ENCODE measurements around the gene FGA.

FGA gene

DNA sequence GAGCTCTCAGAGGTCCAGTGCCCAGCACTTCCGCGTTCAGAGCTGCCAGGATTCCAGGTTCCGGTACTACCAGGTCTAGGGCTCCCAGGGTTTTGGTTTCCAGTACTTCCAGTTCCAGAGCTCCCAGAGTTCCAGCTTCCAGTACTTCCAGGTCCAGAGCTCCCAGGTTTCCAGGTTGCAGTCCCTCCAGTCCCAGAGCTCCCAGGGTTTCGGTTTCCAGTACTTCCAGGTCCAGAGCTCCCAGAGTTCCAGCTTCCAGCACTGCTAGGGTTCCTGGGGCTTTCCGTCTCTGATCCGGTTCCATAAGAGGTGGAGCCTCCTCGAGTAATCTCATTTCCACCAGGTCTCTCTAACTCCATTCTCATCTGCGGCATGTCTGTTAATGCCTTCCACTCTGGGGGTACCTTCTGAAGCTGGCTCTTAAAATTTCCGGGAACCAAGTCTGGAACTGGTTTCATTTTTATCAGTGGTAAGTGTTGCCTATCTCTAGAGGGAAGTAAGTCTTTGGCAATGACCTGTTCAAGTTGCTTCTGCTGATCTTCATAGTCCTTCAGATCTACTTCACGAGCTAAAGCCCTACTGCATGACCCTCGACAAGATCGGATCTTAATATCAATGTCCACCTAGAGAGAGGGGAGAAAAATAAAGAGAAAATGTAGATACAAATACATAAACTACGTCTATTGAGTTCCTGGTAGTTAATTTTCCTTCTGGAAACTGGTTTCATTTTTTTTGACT lies 4.1 kb downstream of the FGA start:
- Histone ChIP-seq H3K9me3 (ENCODE audit: control insufficient read depth, insufficient read depth, low read length) (no peaks in the 10 kb centered on the region), H3K9ac (ENCODE audit: low read depth, low read length) (no peak overlapping the region), H3K27me3 (ENCODE audit: control insufficient read depth, insufficient read depth, low read length) (no peaks in the 10 kb centered on the region), H3K4me3 (ENCODE audit: low read depth, low read length) (no peak overlapping the region), H3K4me1 (ENCODE audit: control insufficient read depth, insufficient read depth, low read length) (no peaks in the 10 kb centered on the region), H3K36me3 (ENCODE audit: control insufficient read depth, insufficient read depth, low read length) (no peaks in the 10 kb centered on the region)

DNA sequence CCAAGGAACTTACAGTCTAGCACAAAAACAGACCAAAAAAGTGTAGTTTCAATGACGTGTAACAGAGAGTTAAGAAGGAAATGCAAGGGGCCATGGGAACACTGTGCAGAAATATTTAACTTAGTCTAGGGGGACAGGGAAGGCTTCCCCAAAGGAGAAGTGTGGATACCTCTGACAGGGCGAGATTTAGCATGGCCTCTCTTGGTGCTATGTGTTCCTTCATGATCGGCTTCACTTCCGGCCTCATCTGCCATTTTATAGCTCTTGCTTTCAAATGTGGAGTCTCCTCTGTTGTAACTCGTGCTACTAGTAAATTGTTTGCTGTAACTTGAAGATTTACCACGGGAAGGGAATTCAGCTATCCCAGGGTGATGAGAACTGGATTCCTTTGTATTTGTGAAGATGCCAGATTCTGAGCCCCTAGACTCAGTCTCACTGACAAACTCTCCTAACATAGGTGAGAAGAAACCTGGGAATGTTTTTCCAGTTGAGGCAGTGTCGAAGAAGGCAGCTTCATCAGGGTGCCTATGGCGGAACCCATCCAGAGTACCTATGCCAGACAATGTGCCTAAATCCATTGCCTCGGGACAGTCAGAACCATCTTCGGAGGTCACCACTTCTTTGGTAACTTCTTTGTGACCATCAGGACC lies 5.0 kb downstream of the FGA start:
- Histone ChIP-seq H3K4me3 (ENCODE audit: low read depth, low read length) (no peak overlapping the region), H3K27me3 (ENCODE audit: control insufficient read depth, insufficient read depth, low read length) (no peaks in the 10 kb centered on the region), H3K36me3 (ENCODE audit: control insufficient read depth, insufficient read depth, low read length) (no peaks in the 10 kb centered on the region), H3K9ac (ENCODE audit: low read depth, low read length) (no peak overlapping the region), H3K9me3 (ENCODE audit: control insufficient read depth, insufficient read depth, low read length) (no peaks in the 10 kb centered on the region), H3K4me1 (ENCODE audit: control insufficient read depth, insufficient read depth, low read length) (no peaks in the 10 kb centered on the region)

DNA sequence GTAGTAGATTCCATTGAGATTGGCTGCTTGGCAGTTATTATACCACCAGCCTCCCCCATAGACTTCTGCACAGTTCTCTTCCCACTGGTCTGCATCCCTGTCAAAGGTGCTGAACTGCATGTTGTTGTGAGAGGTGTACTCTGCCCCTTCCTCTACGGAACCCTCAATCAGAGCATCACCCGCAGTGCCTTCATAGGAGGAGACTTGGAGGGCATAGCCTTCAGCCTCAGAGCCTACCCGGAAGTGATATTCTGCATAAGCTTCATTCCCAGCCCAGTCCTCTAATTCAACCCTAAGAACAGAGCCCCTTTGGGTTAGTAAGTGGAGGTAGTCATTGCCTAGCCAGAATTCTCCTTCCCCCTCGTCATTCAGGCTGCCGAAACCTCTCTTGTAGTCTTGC lies 6.3 kb downstream of the FGA start:
- no peak overlapping the region for H3K4me3 ChIP-seq (ENCODE audit: low read depth, low read length)
- no peaks in the 10 kb centered on the region for H3K36me3 ChIP-seq (ENCODE audit: control insufficient read depth, insufficient read depth, low read length)
- no peak overlapping the region for H3K9ac ChIP-seq (ENCODE audit: low read depth, low read length)
- no peaks in the 10 kb centered on the region for H3K9me3 ChIP-seq (ENCODE audit: control insufficient read depth, insufficient read depth, low read length)
- no peaks in the 10 kb centered on the region for H3K27me3 ChIP-seq (ENCODE audit: control insufficient read depth, insufficient read depth, low read length)
- no peaks in the 10 kb centered on the region for H3K4me1 ChIP-seq (ENCODE audit: control insufficient read depth, insufficient read depth, low read length)

DNA sequence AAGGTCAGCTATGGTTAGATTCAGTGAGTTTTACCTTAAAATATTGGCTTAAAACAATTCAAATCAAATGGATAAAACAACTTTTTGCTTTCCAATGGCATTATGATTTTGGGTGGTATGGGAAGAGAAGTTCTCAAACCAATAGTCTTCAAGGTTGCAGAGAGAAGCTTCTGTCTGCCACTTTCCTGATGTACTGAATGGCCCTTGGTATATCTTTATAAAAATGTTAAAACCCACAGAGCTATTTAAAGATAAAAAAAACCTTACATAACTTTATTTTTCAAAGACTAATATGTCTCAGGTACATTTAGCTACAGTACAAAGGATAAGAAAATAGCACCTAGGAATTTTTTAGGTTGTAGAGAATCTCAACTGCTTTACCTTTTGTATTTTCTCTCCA lies 6.9 kb downstream of the FGA start:
- no peak overlapping the region for H3K9ac ChIP-seq (ENCODE audit: low read depth, low read length)
- no peaks in the 10 kb centered on the region for H3K9me3 ChIP-seq (ENCODE audit: control insufficient read depth, insufficient read depth, low read length)
- no peak overlapping the region for H3K4me3 ChIP-seq (ENCODE audit: low read depth, low read length)
- no peaks in the 10 kb centered on the region for H3K4me1 ChIP-seq (ENCODE audit: control insufficient read depth, insufficient read depth, low read length)
- no peaks in the 10 kb centered on the region for H3K36me3 ChIP-seq (ENCODE audit: control insufficient read depth, insufficient read depth, low read length)
- H3K27me3 ChIP-seq (ENCODE audit: control insufficient read depth, insufficient read depth, low read length): no peaks in the 10 kb centered on the region

DNA sequence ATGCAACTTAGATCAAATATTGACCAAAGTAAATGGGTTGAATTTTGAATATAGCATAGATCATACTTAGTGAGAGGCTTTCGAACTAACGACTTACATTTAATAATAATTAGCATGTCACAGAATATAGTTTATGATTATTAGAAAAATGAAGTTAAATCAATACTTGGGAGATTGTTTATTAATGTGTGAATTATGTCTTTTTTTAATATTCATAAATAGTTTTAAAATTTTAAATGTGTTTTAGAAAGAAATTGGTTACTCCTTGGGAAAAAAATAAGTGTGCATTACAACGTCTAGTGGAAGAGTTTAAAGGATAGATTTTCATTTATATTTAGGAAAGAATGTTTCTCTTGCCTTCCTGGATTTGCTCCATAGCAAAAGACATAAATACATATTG lies 7.3 kb downstream of the FGA start:
- no peak overlapping the region for H3K9ac ChIP-seq (ENCODE audit: low read depth, low read length)
- H3K9me3 ChIP-seq (ENCODE audit: control insufficient read depth, insufficient read depth, low read length): no peaks in the 10 kb centered on the region
- H3K4me3 ChIP-seq (ENCODE audit: low read depth, low read length): no peak overlapping the region
- H3K36me3 ChIP-seq (ENCODE audit: control insufficient read depth, insufficient read depth, low read length): no peaks in the 10 kb centered on the region
- H3K4me1 ChIP-seq (ENCODE audit: control insufficient read depth, insufficient read depth, low read length): no peaks in the 10 kb centered on the region
- no peaks in the 10 kb centered on the region for H3K27me3 ChIP-seq (ENCODE audit: control insufficient read depth, insufficient read depth, low read length)

DNA sequence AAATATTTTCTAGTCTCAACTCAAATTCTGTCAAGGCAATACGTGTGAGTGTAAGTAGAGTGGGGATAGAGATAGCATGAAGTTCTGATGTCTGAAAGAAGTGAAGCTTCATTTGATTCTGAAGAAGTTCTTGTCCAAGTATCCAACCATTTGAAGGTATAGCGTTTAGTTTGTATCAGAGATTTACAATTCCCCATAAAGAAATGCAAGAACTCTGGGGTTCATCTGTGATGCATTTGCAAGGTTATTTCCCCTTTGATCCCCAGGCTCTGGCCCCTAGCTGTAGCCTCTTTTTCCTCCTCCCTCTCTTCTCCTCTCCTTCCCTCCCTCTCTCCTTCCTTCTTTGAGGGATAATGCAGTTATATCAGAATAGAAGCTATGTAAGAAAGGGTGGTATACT lies 7.8 kb downstream of the FGA start:
- Histone ChIP-seq H3K9me3 (ENCODE audit: control insufficient read depth, insufficient read depth, low read length) (no peaks in the 10 kb centered on the region), H3K27me3 (ENCODE audit: control insufficient read depth, insufficient read depth, low read length) (no peaks in the 10 kb centered on the region), H3K36me3 (ENCODE audit: control insufficient read depth, insufficient read depth, low read length) (no peaks in the 10 kb centered on the region), H3K4me3 (ENCODE audit: low read depth, low read length) (no peak overlapping the region), H3K9ac (ENCODE audit: low read depth, low read length) (no peak overlapping the region), H3K4me1 (ENCODE audit: control insufficient read depth, insufficient read depth, low read length) (no peaks in the 10 kb centered on the region)

DNA sequence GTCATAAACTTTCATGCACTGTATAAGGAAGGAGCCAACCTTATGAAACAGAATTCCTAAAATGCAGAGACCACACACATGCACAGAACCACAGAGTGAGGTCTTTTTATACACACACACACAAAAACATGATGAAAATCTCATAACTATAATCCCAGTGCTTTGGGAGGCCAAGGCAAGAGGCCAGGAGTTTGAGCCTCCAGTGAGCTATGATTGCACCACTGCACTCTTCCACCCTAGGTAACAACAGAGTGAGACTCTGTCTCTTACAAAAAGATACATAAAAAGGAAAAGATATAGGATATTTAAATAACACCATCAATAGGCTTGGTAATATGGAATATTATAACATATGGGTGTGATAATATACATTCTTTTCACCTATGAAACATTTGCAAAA lies 10.6 kb downstream of the FGA start:
- no peaks in the 10 kb centered on the region for H3K27me3 ChIP-seq (ENCODE audit: control insufficient read depth, insufficient read depth, low read length)
- no peak overlapping the region for H3K9ac ChIP-seq (ENCODE audit: low read depth, low read length)
- H3K4me3 ChIP-seq (ENCODE audit: low read depth, low read length): no peak overlapping the region
- no peaks in the 10 kb centered on the region for H3K9me3 ChIP-seq (ENCODE audit: control insufficient read depth, insufficient read depth, low read length)
- H3K36me3 ChIP-seq (ENCODE audit: control insufficient read depth, insufficient read depth, low read length): no peaks in the 10 kb centered on the region
- H3K4me1 ChIP-seq (ENCODE audit: control insufficient read depth, insufficient read depth, low read length): no peaks in the 10 kb centered on the region

DNA sequence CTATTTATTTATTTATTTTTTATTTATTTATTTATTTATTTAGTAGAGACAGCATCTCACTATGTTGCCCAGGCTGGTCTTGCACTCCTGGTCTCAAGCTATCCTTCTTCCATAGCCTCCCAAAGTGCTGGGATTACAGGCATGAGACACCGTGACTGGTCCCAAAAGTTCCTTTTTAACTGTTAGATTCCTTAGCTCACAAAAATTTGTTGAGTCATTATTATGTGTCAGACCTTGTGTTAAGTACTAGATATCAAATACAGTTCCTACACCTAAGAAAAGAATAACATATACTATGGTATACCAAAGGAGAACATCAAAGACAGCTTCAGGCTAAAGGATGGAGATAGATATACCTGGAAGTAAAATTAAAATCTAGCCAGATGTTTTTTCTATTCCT lies 11.6 kb downstream of the FGA start:
- Histone ChIP-seq H3K36me3 (ENCODE audit: control insufficient read depth, insufficient read depth, low read length) (no peaks in the 10 kb centered on the region), H3K9me3 (ENCODE audit: control insufficient read depth, insufficient read depth, low read length) (no peaks in the 10 kb centered on the region), H3K4me3 (ENCODE audit: low read depth, low read length) (no peak overlapping the region), H3K27me3 (ENCODE audit: control insufficient read depth, insufficient read depth, low read length) (no peaks in the 10 kb centered on the region), H3K4me1 (ENCODE audit: control insufficient read depth, insufficient read depth, low read length) (no peaks in the 10 kb centered on the region), H3K9ac (ENCODE audit: low read depth, low read length) (no peak overlapping the region)

DNA sequence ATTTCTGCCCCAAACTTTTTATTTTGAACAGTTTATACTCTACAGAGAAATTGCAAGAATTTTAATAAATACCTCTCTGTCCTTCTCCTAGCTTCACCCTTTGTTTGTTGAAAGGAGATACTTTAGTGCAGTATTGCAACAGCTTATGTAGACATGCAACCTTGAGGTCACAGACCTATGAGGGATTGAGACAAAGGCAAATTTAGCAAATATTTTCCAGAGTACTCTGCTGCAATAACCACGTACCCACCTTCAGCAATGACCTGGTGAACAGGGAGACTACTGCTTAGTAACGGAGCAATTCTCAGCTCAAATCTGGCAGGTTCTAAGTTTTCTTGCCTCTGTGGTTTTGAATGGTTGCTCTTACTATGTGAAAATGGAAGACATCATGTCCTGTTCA lies 13.2 kb downstream of the FGA start:
- Histone ChIP-seq H3K9ac (ENCODE audit: low read depth, low read length) (no peak overlapping the region), H3K4me3 (ENCODE audit: low read depth, low read length) (no peak overlapping the region), H3K9me3 (ENCODE audit: control insufficient read depth, insufficient read depth, low read length) (no peaks in the 10 kb centered on the region), H3K36me3 (ENCODE audit: control insufficient read depth, insufficient read depth, low read length) (no peaks in the 10 kb centered on the region), H3K4me1 (ENCODE audit: control insufficient read depth, insufficient read depth, low read length) (no peaks in the 10 kb centered on the region), H3K27me3 (ENCODE audit: control insufficient read depth, insufficient read depth, low read length) (no peaks in the 10 kb centered on the region)

DNA sequence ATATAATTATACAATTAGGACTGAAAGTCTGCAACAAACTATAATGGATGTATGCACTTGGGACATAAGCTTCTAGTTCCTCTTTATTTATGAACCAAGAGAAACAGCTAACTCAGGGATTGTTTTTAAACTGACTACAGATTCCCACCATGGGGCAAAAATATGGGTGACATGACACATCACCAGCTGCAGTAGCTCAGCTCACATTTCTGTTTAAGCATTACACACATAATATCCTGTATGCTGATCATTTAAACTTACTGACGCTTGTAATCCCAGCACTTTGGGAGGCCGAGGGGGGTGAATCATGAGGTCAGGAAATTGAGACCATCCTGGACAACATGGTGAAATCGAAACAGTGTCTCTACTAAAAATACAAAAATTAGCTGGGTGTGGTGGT lies 16.2 kb downstream of the FGA start:
- H3K36me3 ChIP-seq (ENCODE audit: control insufficient read depth, insufficient read depth, low read length): no peaks in the 10 kb centered on the region
- H3K9ac ChIP-seq (ENCODE audit: low read depth, low read length): no peak overlapping the region
- H3K9me3 ChIP-seq (ENCODE audit: control insufficient read depth, insufficient read depth, low read length): no peaks in the 10 kb centered on the region
- no peaks in the 10 kb centered on the region for H3K4me1 ChIP-seq (ENCODE audit: control insufficient read depth, insufficient read depth, low read length)
- H3K27me3 ChIP-seq (ENCODE audit: control insufficient read depth, insufficient read depth, low read length): no peaks in the 10 kb centered on the region
- H3K4me3 ChIP-seq (ENCODE audit: low read depth, low read length): no peak overlapping the region

DNA sequence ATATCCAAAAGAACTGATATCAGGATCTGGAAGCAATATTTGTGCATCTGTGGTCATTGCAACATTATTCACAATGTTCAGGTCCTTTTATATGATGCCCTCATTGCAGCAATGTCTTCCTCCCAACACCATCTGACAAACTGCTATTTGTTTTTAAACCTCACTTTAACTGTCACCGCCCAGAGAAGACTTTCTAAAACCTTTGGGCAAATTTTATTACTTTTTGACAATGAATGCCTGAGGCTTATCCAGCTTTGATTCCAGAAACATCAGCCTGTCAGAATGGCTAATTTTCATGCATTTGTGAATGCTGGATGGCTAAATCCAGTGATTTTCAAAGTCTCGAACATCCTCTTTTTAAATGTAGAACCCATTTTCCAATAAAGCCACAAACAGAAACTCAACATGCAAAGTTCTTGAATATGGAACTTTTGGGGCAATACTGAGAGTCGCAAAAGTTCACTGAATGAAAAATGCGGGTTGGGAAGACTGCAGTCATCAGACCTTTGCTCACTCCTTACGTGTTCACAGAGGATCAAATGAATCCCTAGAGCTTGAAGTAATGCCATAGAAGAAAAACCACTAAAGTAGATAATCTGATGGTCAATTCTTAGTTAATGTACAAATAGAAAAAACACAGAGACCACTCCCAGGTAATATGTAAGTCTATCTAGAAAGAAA lies 17.2 kb downstream of the FGA start:
- Histone ChIP-seq H3K9ac (ENCODE audit: low read depth, low read length) (no peak overlapping the region), H3K27me3 (ENCODE audit: control insufficient read depth, insufficient read depth, low read length) (no peaks in the 10 kb centered on the region), H3K4me1 (ENCODE audit: control insufficient read depth, insufficient read depth, low read length) (no peaks in the 10 kb centered on the region), H3K4me3 (ENCODE audit: low read depth, low read length) (no peak overlapping the region), H3K36me3 (ENCODE audit: control insufficient read depth, insufficient read depth, low read length) (no peaks in the 10 kb centered on the region), H3K9me3 (ENCODE audit: control insufficient read depth, insufficient read depth, low read length) (no peaks in the 10 kb centered on the region)

DNA sequence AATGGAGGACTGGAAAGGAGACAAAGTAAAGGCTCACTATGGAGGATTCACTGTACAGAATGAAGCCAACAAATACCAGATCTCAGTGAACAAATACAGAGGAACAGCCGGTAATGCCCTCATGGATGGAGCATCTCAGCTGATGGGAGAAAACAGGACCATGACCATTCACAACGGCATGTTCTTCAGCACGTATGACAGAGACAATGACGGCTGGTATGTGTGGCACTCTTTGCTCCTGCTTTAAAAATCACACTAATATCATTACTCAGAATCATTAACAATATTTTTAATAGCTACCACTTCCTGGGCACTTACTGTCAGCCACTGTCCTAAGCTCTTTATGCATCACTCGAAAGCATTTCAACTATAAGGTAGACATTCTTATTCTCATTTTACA lies 21.0 kb downstream of the FGA start:
- Histone ChIP-seq H3K36me3 (ENCODE audit: control insufficient read depth, insufficient read depth, low read length) (no peaks in the 10 kb centered on the region), H3K4me1 (ENCODE audit: control insufficient read depth, insufficient read depth, low read length) (no peaks in the 10 kb centered on the region), H3K27me3 (ENCODE audit: control insufficient read depth, insufficient read depth, low read length) (no peaks in the 10 kb centered on the region), H3K9me3 (ENCODE audit: control insufficient read depth, insufficient read depth, low read length) (no peaks in the 10 kb centered on the region), H3K9ac (ENCODE audit: low read depth, low read length) (no peak overlapping the region), H3K4me3 (ENCODE audit: low read depth, low read length) (no peak overlapping the region)

Measured in iPS-15b (cell line).